Body of pancreas (tissue), 4 donors: ENCODE measurements around the gene NOD2. TPM values are rescaled to one million over a fixed set of nuclear protein-coding genes. Genes with fewer than 3 reads are reported as not detected.

Experiments used
- ATAC-seq: fragments of 150-250 bp; one replicate; pipeline ENCODE4 v1.9.1; 2016
- DNase-seq, 4 donors: peaks; one replicate each; pipeline ENCODE4 v3.0.0-alpha.2; 2019
- H3K27ac ChIP-seq, 4 donors: fragments of 200-600 bp; sonication (generic); 1 replicate in 3 of 4; 2 replicates in 1 of 4; pipeline versions ENCODE4 v1.5.1 to v1.6.1; 2016 to 2019; ENCODE audit warnings: mild to moderate bottlenecking in 1 of 4, mixed read lengths in 1 of 4, moderate library complexity in 1 of 4
- H3K27me3 ChIP-seq, 2 donors: fragments of 200-600 bp; sonication (generic); one replicate each; pipeline ENCODE4 v1.6.0; 2016; ENCODE audit warnings: mild to moderate bottlenecking in 1 of 2
- H3K36me3 ChIP-seq, 2 donors: fragments of 200-600 bp; sonication (generic); replicated peaks in 1 of 2; 2 replicates each; pipeline ENCODE4 v1.5.1; 2016; ENCODE audit warnings: low read depth in 2 of 2; ENCODE audit not compliant: insufficient read depth in 1 of 2
- H3K4me1 ChIP-seq: fragments of 200-600 bp; sonication (generic); one replicate; pipeline ENCODE4 v1.6.0; 2016
- H3K4me3 ChIP-seq, 2 donors: fragments of 200-600 bp; sonication (generic); 1 replicate in 1 of 2; 2 replicates in 1 of 2; pipeline ENCODE4 v1.5.1; 2016 to 2019
- H3K9me3 ChIP-seq, 3 donors: fragments of 200-600 bp; sonication (generic); 1 replicate in 2 of 3; 2 replicates in 1 of 3; pipeline ENCODE4 v1.5.1; 2016
- POLR2A ChIP-seq, 3 donors: fragments of 450-650 bp; IDR thresholded peaks; one replicate each; pipeline ENCODE4 v1.6.1; 2016; ENCODE audit warnings: antibody characterized with exemption in 3 of 3, mild to moderate bottlenecking in 2 of 3
- WGBS, 2 donors: methylation state at CpG; one replicate each; pipeline ENCODE4 v1.1.5; 2017; 5-methylcytosine and 5-hydroxymethylcytosine counted together
- intact Hi-C: fragments of 100-400 bp; cut with DNase I; formaldehyde crosslinking; loops from one replicate; pipeline ENCODE4 v1.15.1; 2023
- total RNA-seq, 2 donors: library from RNA; depleted of rRNA; stranded (reverse); fragments of >200 nt; gene quantifications; one replicate each; pipeline ENCODE4 v1.1.0, GENCODE V29; 2016
- TF ChIP-seq, protein P1 (sequence below), 7 experiments: fragments of 450-650 bp in 4 of 7; fragments of 200-600 bp in 3 of 7; sonication (generic) in 3 of 7; IDR thresholded peaks; one replicate each; pipeline ENCODE4 v1.5.1; 2016 to 2019; ENCODE audit warnings: antibody characterized with exemption in 7 of 7

NOD2 gene
- total RNA-seq, 2 donors from 2014 or later: 0.33 to 1.8 TPM

DNA sequence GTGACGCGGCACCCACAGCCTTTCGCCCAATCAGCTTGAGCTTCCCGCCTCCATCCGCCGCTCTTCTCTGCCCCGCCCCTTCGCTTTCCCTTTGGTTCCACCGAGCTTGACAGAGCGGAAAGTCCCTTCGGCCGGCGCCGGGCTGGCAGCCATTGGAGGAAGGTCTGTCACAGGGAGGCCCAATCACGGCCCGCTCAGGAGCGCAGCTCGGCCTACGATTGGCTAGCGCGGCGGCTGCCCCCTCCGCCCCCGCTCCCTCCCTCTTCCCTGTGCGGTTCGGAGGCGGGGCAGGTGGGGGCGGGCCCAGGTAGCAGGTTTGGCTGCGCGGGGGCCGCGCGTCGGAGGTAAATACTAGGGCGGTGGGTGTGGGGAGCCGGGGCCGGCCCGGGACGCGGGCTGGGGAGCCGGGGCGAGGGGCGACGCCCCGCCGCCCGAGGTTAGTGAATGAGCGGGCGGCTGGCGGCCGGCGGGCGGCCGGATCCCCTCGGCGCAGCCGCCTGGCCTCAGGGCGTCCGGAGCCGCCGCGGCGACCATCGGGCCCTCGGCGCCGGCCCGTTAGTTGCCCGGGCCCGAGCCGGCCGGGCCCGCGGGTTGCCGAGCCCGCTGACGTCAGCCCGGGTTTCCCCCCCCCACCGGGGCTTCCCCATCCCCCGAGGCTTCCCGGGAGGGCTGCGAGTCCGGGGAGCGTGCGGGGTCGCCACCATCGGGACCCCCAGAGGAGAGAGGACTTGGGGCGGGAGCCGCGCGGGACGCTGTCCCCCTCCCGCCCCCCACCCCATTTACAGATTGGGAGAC lies 48.6 kb downstream of the NOD2 start, which contains the start of gene CYLD:
Gene CYLD, plus strand, starts transcription at position 306 of the 795 bp plus-strand sequence. CDS start 7,613 bp downstream, outside the sequence.
- peak; percentile 98 for ATAC-seq
- TF ChIP-seq, protein P1, sequence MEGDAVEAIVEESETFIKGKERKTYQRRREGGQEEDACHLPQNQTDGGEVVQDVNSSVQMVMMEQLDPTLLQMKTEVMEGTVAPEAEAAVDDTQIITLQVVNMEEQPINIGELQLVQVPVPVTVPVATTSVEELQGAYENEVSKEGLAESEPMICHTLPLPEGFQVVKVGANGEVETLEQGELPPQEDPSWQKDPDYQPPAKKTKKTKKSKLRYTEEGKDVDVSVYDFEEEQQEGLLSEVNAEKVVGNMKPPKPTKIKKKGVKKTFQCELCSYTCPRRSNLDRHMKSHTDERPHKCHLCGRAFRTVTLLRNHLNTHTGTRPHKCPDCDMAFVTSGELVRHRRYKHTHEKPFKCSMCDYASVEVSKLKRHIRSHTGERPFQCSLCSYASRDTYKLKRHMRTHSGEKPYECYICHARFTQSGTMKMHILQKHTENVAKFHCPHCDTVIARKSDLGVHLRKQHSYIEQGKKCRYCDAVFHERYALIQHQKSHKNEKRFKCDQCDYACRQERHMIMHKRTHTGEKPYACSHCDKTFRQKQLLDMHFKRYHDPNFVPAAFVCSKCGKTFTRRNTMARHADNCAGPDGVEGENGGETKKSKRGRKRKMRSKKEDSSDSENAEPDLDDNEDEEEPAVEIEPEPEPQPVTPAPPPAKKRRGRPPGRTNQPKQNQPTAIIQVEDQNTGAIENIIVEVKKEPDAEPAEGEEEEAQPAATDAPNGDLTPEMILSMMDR (IDR thresholded peaks at IDR 0.05): no peak
- peak; percentile 50 to 67 (median 50) for TF ChIP-seq POLR2A (IDR thresholded peaks at IDR 0.05)

DNA sequence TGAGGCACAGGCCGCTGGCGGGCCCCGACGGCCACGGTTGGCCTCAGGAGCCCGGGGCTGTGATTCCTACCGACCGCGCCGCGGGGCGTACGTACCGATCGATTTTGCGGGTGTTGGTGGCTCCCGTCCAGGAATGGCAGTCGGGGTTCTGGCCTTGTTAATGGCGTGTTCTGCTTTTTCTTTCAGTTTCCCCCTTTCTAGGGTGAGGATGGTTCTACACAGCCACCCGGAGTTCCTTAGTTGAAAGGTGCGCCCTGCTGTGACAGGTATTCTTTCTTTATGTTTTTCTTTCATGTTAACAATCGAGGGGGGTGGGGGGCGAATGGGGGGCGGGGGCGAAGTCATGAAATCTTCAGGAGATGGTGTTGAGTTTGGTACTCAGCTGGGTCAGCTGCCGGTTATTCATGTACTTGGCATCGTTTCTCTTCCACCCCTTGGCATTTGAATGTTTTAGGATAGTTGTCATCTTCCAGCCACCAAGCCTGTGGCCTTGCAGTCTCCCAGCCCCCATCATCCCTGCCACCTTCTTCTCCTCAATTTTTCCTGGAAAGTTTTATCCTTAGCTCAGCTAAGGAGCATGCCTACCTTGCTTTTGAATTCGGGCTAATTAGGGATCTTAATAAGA lies 49.3 kb downstream of the NOD2 start:
- H3K36me3 ChIP-seq: no peaks in the 10 kb centered on the region
- ATAC-seq (no peak), DNase-seq (peak; percentile 27 to 41 (median 34))
- peak overlapping the region; percentile 62 to 92 (median 84) for H3K27ac ChIP-seq
- no peaks in the 10 kb centered on the region for H3K9me3 ChIP-seq
- no peaks in the 10 kb centered on the region for H3K27me3 ChIP-seq
- H3K4me1 ChIP-seq: peaks cover 16% of the 10 kb centered on the region
- H3K4me3 ChIP-seq: peak overlapping the region; percentile 89 to 95
- intact Hi-C loops: no loop called here
- WGBS, 2 donors: 1 to 2% methylated on average over 19 to 24 of the region's 28 CpGs
- TF ChIP-seq, protein P1 (IDR thresholded peaks at IDR 0.05): no peak
- no peak for TF ChIP-seq POLR2A (IDR thresholded peaks at IDR 0.05)

More for the DNA sequence above, 48.6 kb downstream of the NOD2 start, which contains the start of gene CYLD:
- H3K9me3 ChIP-seq: no peaks in the 10 kb centered on the region
- intact Hi-C loops: no loop called here
- peak; percentile 100 for DNase-seq
- H3K27me3 ChIP-seq: no peaks in the 10 kb centered on the region
- peak within 1 kb of the TSS; percentile 89 to 95 for H3K4me3 ChIP-seq
- H3K27ac ChIP-seq: peak within 1 kb of the TSS; percentile 64 to 92 (median 84)
- no peaks in the 10 kb centered on the region for H3K36me3 ChIP-seq
- peaks cover 12% of the 10 kb centered on the region for H3K4me1 ChIP-seq
- 0% methylated on average over 5 to 66 of the region's 93 CpGs for WGBS, 2 donors

DNA sequence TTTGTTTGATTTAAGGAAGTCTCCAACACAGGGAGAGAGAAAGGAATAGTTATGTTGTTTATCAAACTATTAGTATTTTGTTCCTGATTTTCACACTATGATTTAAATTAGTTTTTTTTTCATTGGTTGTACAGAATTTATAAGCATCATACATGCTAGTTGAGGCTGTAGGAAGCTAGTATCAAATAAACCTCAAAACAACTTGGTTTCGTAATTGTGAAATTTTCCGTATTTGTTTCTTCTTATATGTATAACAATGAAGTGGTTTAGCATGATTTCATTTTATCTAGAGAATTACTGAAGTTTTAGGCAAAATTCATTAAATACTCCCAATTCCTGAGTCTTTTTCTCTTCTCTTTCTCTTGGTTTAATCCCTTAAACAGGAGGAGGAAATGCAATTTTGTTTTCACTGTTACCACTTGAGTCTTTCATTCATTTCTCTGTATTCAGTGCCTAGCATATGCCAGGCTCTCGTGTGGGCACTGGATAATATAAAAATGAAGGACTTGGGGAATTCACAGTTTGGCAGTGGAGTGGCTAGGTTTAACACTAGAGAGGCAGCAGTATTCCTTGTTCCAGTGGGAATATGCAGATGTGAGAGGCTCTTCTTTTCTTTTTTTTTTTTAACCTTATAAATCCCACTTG lies 50.3 kb downstream of the NOD2 start:
- WGBS, 2 donors: 57 to 71% methylated on average over 3 of the region's 3 CpGs
- intact Hi-C loops: no loop called here

DNA sequence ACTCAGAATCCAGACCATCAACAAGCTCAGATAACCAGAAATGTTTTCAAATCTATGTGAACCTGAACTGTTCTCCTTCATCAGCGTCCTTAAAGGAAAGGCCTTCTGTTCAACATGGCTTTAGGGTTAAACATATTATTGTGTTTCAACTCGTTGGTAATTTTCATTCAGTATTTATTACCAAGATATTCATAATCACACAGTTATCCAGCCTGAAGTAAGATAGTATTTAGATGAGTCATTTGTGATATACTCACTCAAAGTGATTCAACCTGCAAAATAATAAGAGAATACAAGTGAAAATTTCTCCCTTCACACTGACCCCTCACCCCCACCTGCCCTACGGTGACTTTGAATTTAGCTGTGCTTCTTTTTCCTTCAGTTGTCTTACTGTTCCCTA lies 51.5 kb downstream of the NOD2 start:
- no peak for TF ChIP-seq POLR2A (IDR thresholded peaks at IDR 0.05)
- TF ChIP-seq, protein P1 (IDR thresholded peaks at IDR 0.05): no peak
- no peak for DNase-seq
- H3K36me3 ChIP-seq: no peaks in the 10 kb centered on the region
- no peaks in the 10 kb centered on the region for H3K9me3 ChIP-seq
- no peak overlapping the region for H3K27ac ChIP-seq
- WGBS, 2 donors: 56 to 67% methylated on average over 3 of the region's 3 CpGs
- no peak for ATAC-seq
- H3K4me3 ChIP-seq: no peak overlapping the region
- intact Hi-C loops: no loop called here
- peaks cover 20% of the 10 kb centered on the region for H3K4me1 ChIP-seq
- no peaks in the 10 kb centered on the region for H3K27me3 ChIP-seq

More for the DNA sequence above, 50.3 kb downstream of the NOD2 start:
- ATAC-seq: no peak
- Histone ChIP-seq H3K36me3 (no peaks in the 10 kb centered on the region), H3K27ac (no peak overlapping the region), H3K9me3 (no peaks in the 10 kb centered on the region), H3K4me1 (peaks cover 20% of the 10 kb centered on the region), H3K4me3 (no peak overlapping the region), H3K27me3 (no peaks in the 10 kb centered on the region)
- TF ChIP-seq, protein P1 (IDR thresholded peaks at IDR 0.05): no peak
- no peak for TF ChIP-seq POLR2A (IDR thresholded peaks at IDR 0.05)
- DNase-seq: no peak
